K562 (cell line): ENCODE data around the gene NDUFAF2. TPM values are rescaled to one million over a fixed set of nuclear protein-coding genes. Genes with fewer than 3 reads are reported as not detected.

Experiments used
- ATF4 ChIP-seq: fragments of 450-650 bp; formaldehyde crosslinking; IDR thresholded peaks from 2 replicates; pipeline ENCODE4 v1.4.0; 2022; ENCODE audit warnings: mild to moderate bottlenecking, moderate library complexity
- BDP1 ChIP-seq: IDR thresholded peaks from 3 replicates; pipeline ENCODE4 v1.6.1; 2011; ENCODE audit not compliant: insufficient read length, insufficient read depth
- CHD2 ChIP-seq: IDR thresholded peaks from 2 replicates; pipeline ENCODE4 v1.6.1; 2011; ENCODE audit warnings: low read depth, low read length
- DEAF1 ChIP-seq: fragments of 450-650 bp; formaldehyde crosslinking; IDR thresholded peaks from 2 replicates; pipeline ENCODE4 v1.4.0; 2020; ENCODE audit warnings: mild to moderate bottlenecking, moderate library complexity
- ESRRB ChIP-seq: fragments of 250-450 bp; sonication (Bioruptor Pico); IDR thresholded peaks from 2 replicates; pipeline ENCODE4 v1.5.0; 2020; ENCODE audit warnings: mild to moderate bottlenecking, moderate library complexity, borderline replicate concordance
- FOXJ3 ChIP-seq: sonication (generic); formaldehyde crosslinking; IDR thresholded peaks from 2 replicates; pipeline ENCODE4 v1.4.0; 2020; ENCODE audit warnings: mild to moderate bottlenecking, missing genetic modification reagents
- HNRNPH1 ChIP-seq: fragments of 200-400 bp; formaldehyde crosslinking; optimal IDR thresholded peaks from 2 replicates; pipeline ENCODE3; 2017; ENCODE audit warnings: low read depth, mild to moderate bottlenecking, low read length, moderate library complexity
- KDM2B ChIP-seq: fragments of 250-450 bp; sonication (Bioruptor Pico); IDR thresholded peaks from 2 replicates; pipeline ENCODE4 v1.8.0; 2021; ENCODE audit warnings: mild to moderate bottlenecking, moderate library complexity
- MAZ ChIP-seq, 2 experiments: fragments of 450-650 bp in 1 of 2; sonication (generic) in 1 of 2; formaldehyde crosslinking; IDR thresholded peaks in 1 of 2; conservative IDR thresholded peaks in 1 of 2; 2 replicates each; pipeline versions ENCODE4 v1.4.0 to v1.5.0; 2020; ENCODE audit warnings: mild to moderate bottlenecking in 1 of 2, missing genetic modification reagents in 1 of 2
- MCM5 ChIP-seq: fragments of 450-650 bp; IDR thresholded peaks from 2 replicates; pipeline ENCODE4 v1.6.1; 2016; ENCODE audit warnings: low read depth
- MYC ChIP-seq, 2 experiments: fragments of 250-450 bp in 1 of 2; sonication (Bioruptor Pico) in 1 of 2; IDR thresholded peaks; 2 replicates each; pipeline versions ENCODE4 v1.5.1 to v1.6.1; 2012 to 2021; ENCODE audit warnings: low read depth in 2 of 2, borderline replicate concordance in 1 of 2, improper control_type of control experiment in 1 of 2, low read length in 1 of 2, mild to moderate bottlenecking in 1 of 2, moderate library complexity in 1 of 2
- PCBP1 ChIP-seq: fragments of 200-400 bp; formaldehyde crosslinking; IDR thresholded peaks from 2 replicates; pipeline ENCODE4 v1.6.1; 2018; ENCODE audit warnings: mild to moderate bottlenecking, low read depth, low read length; ENCODE audit not compliant: poor library complexity, severe bottlenecking
- PHF21A ChIP-seq: fragments of 450-650 bp; IDR thresholded peaks from 2 replicates; pipeline ENCODE4 v1.6.1; 2017; ENCODE audit warnings: low read depth, borderline replicate concordance
- PRMT5 ChIP-seq: sonication (generic); formaldehyde crosslinking; IDR thresholded peaks from 2 replicates; pipeline ENCODE4 v1.5.0; 2020; ENCODE audit warnings: missing genetic modification reagents
- SIX5 ChIP-seq, 2 experiments: IDR thresholded peaks; 2 replicates each; pipeline ENCODE4 v1.6.1; 2011; ENCODE audit warnings: low read length in 2 of 2, borderline replicate concordance in 1 of 2, low read depth in 1 of 2, mild to moderate bottlenecking in 1 of 2, moderate library complexity in 1 of 2; ENCODE audit not compliant: insufficient read depth in 1 of 2
- SMC3 ChIP-seq: conservative IDR thresholded peaks from 2 replicates; pipeline ENCODE4 v1.6.1; 2011; ENCODE audit warnings: low read depth, low read length, improper control_type of control experiment; ENCODE audit not compliant: insufficient read depth
- ZBTB1 ChIP-seq: sonication (generic); formaldehyde crosslinking; IDR thresholded peaks from 2 replicates; pipeline ENCODE4 v1.8.1; 2023; ENCODE audit warnings: missing genetic modification reagents, low read depth, mild to moderate bottlenecking, borderline replicate concordance
- ZNF140 ChIP-seq: fragments of 250-450 bp; sonication (Bioruptor Pico); IDR thresholded peaks from 2 replicates; pipeline ENCODE4 v1.8.0; 2021; ENCODE audit warnings: moderate library complexity, mild to moderate bottlenecking, inconsistent platforms
- ZNF239 ChIP-seq: fragments of 250-450 bp; sonication (Bioruptor Pico); IDR thresholded peaks from 2 replicates; pipeline ENCODE4 v1.4.0; 2020; ENCODE audit warnings: mild to moderate bottlenecking
- polyA plus RNA-seq, 8 experiments: library from polyadenylated mRNA; depleted of rRNA in 4 of 8; stranded (reverse) in 5 of 8; unstranded in 3 of 8; fragments of >200 nt; fragmentation: Nextera tagmentation in 2 of 8; fragmentation: Illumina TruSeq in 1 of 8; extraction: Ambion mirVana in 2 of 8; extraction: Trizol in 1 of 8; gene quantifications; 2 replicates each; pipeline versions ENCODE4 v1.2.1 to v1.2.3, GENCODE V29; 2011 to 2014; ENCODE audit warnings: inconsistent platforms in 1 of 8, missing spikeins in 1 of 8
- total RNA-seq, 7 experiments: library from RNA; depleted of rRNA in 6 of 7; stranded (reverse); fragments of >200 nt in 6 of 7; fragmentation: Illumina TruSeq in 2 of 7; extraction: Trizol in 2 of 7; gene quantifications; 2 replicates each; pipeline versions ENCODE4 v1.2.1 to v1.2.3, GENCODE V29; 2011 to 2021; ENCODE audit warnings: low replicate concordance in 1 of 7
- TF ChIP-seq, protein P1 (sequence below): fragments of 250-450 bp; sonication (Bioruptor Pico); IDR thresholded peaks from 2 replicates; pipeline ENCODE4 v1.4.0; 2020; ENCODE audit warnings: borderline replicate concordance
- TF ChIP-seq, protein P2 (sequence below): fragments of 250-450 bp; sonication (Bioruptor Pico); IDR thresholded peaks from 2 replicates; pipeline ENCODE4 v1.8.0; 2022; ENCODE audit warnings: inconsistent platforms
- TF ChIP-seq, protein P3 (sequence below): sonication (generic); IDR thresholded peaks from 2 replicates; pipeline ENCODE4 v1.6.1; 2016

The NDUFAF2 gene
- total and polyA plus RNA-seq, 9 of the 15 experiments (the other 6 are each of a cell fraction or from before 2014, with no cell fraction given) = 56.0 to 155 (median 95.9) TPM

DNA sequence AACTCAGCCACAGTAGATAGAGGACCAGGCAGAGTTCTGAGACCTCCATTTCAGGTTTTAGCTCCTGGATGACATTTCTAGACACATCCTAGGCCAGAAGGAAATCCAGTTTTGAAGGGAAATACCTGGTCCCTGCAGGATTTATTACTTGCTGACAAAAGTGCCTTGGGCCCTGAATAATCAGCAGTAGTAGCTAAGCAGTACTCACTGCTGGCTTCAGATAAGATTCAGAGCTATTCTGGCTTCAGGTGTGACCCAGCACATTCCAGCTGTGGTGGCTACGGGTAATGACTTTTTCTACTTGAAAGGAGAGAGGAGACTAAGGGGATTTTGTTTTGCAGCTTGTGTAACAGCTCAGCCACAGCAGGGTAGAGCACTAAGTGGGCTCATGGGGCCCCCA, 34.0 kb downstream of the NDUFAF2 start (continued):
- TF ChIP-seq CHD2 = no peak
- TF ChIP-seq SMC3 = no peak
- TF ChIP-seq ESRRB (CRISPR knock-in tag) = no peak
- no peak for TF ChIP-seq BDP1
- no peak for TF ChIP-seq PRMT5
- TF ChIP-seq, protein P1, sequence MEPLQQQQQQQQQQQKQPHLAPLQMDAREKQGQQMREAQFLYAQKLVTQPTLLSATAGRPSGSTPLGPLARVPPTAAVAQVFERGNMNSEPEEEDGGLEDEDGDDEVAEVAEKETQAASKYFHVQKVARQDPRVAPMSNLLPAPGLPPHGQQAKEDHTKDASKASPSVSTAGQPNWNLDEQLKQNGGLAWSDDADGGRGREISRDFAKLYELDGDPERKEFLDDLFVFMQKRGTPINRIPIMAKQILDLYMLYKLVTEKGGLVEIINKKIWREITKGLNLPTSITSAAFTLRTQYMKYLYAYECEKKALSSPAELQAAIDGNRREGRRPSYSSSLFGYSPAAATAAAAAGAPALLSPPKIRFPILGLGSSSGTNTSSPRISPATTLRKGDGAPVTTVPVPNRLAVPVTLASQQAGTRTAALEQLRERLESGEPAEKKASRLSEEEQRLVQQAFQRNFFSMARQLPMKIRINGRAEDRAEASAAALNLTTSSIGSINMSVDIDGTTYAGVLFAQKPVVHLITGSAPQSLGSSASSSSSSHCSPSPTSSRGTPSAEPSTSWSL (CRISPR knock-in tag) = no peak
- no peak for TF ChIP-seq ZBTB1 (CRISPR knock-in tag)
- TF ChIP-seq FOXJ3 (CRISPR knock-in tag) = no peak
- TF ChIP-seq ZNF140 (CRISPR knock-in tag) = no peak
- no peak for TF ChIP-seq KDM2B
- 0 out of 2 replicates have a peak, but pooled peaks have one; percentile 43 for TF ChIP-seq ATF4 (CRISPR knock-in tag)
- TF ChIP-seq SIX5 (IDR thresholded peaks at IDR 0.05; ENCODE audit: borderline replicate concordance in 1 of 2, insufficient read depth in 1 of 2, low read depth in 1 of 2, low read length in 2 of 2) = no peak
- TF ChIP-seq, protein P2, sequence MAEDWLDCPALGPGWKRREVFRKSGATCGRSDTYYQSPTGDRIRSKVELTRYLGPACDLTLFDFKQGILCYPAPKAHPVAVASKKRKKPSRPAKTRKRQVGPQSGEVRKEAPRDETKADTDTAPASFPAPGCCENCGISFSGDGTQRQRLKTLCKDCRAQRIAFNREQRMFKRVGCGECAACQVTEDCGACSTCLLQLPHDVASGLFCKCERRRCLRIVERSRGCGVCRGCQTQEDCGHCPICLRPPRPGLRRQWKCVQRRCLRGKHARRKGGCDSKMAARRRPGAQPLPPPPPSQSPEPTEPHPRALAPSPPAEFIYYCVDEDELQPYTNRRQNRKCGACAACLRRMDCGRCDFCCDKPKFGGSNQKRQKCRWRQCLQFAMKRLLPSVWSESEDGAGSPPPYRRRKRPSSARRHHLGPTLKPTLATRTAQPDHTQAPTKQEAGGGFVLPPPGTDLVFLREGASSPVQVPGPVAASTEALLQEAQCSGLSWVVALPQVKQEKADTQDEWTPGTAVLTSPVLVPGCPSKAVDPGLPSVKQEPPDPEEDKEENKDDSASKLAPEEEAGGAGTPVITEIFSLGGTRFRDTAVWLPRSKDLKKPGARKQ (CRISPR knock-in tag) = no peak
- no peak for TF ChIP-seq DEAF1 (CRISPR knock-in tag)
- 0 out of 4 replicates have a peak, but pooled peaks of 1 of the 2 experiments have one; percentile 36 for TF ChIP-seq MAZ (CRISPR knock-in tag; conservative IDR thresholded peaks at IDR 0.05 in 1 of 2, IDR thresholded peaks at IDR 0.05 in 1 of 2)
- no peak for TF ChIP-seq ZNF239 (CRISPR knock-in tag)
- no peak for TF ChIP-seq HNRNPH1
- peak; percentile 20; the same call in 1 of the 2 replicates for TF ChIP-seq PHF21A
- TF ChIP-seq PCBP1 = no peak
- TF ChIP-seq MCM5 = no peak
- TF ChIP-seq, protein P3, sequence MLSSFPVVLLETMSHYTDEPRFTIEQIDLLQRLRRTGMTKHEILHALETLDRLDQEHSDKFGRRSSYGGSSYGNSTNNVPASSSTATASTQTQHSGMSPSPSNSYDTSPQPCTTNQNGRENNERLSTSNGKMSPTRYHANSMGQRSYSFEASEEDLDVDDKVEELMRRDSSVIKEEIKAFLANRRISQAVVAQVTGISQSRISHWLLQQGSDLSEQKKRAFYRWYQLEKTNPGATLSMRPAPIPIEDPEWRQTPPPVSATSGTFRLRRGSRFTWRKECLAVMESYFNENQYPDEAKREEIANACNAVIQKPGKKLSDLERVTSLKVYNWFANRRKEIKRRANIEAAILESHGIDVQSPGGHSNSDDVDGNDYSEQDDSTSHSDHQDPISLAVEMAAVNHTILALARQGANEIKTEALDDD = no peak
- no peak for TF ChIP-seq MYC (IDR thresholded peaks at IDR 0.05; ENCODE audit: low read depth, low read length)
- no peak for TF ChIP-seq MYC (CRISPR knock-in tag; IDR thresholded peaks at IDR 0.05; ENCODE audit: borderline replicate concordance, low read depth)
